BLaER1 (cell line): ENCODE data around the gene ZNF260.
A peak's percentile ranks its signal among the peaks of the same experiment; 100 is the strongest.

Experiments used
- H3K27ac ChIP-seq: shearing (Covaris generic); formaldehyde crosslinking; 2 replicates; pipeline ENCODE4 v1.8.1; 2022
- H3K27me3 ChIP-seq: shearing (Covaris generic); formaldehyde crosslinking; 2 replicates; pipeline ENCODE4 v1.8.1; 2022
- H3K36me3 ChIP-seq: shearing (Covaris generic); formaldehyde crosslinking; 2 replicates; pipeline ENCODE4 v1.8.1; 2022
- H3K4me1 ChIP-seq: shearing (Covaris generic); formaldehyde crosslinking; 2 replicates; pipeline ENCODE4 v1.8.1; 2022
- H3K4me2 ChIP-seq: shearing (Covaris generic); formaldehyde crosslinking; 2 replicates; pipeline ENCODE4 v1.8.1; 2022
- H3K4me3 ChIP-seq: shearing (Covaris generic); formaldehyde crosslinking; 2 replicates; pipeline ENCODE4 v1.8.1; 2022
- H3K9ac ChIP-seq: shearing (Covaris generic); formaldehyde crosslinking; 2 replicates; pipeline ENCODE4 v1.8.1; 2022
- H3K9me3 ChIP-seq: shearing (Covaris generic); formaldehyde crosslinking; 2 replicates; pipeline ENCODE4 v1.8.1; 2022
- H4K20me1 ChIP-seq: shearing (Covaris generic); formaldehyde crosslinking; 2 replicates; pipeline ENCODE4 v1.8.1; 2022
- Cebpa-rat ChIP-seq: shearing (Covaris generic); IDR thresholded peaks from 2 replicates; pipeline ENCODE4 v1.8.1; 2022

ZNF260 gene

GRCh38 chr19:36528194-36528920, at the start of gene ZNF260:
Gene ZNF260 (minus strand): TSS chr19:36528271. CDS start chr19:36515238, 13,033 bp downstream.
- Histone ChIP-seq H3K4me3 (peak within 1 kb of the TSS; percentile 74), H3K4me2 (peak within 1 kb of the TSS; percentile 93), H3K4me1 (peaks cover 22% of the 10 kb centered on the region), H3K9me3 (peaks cover 69% of the 10 kb centered on the region), H4K20me1 (no peaks in the 10 kb centered on the region), H3K27me3 (no peaks in the 10 kb centered on the region), H3K27ac (peak within 1 kb of the TSS; percentile 93), H3K9ac (peak within 1 kb of the TSS; percentile 89), H3K36me3 (peaks cover 62% of the 10 kb centered on the region)
- no peak for TF ChIP-seq Cebpa-rat

DNA sequence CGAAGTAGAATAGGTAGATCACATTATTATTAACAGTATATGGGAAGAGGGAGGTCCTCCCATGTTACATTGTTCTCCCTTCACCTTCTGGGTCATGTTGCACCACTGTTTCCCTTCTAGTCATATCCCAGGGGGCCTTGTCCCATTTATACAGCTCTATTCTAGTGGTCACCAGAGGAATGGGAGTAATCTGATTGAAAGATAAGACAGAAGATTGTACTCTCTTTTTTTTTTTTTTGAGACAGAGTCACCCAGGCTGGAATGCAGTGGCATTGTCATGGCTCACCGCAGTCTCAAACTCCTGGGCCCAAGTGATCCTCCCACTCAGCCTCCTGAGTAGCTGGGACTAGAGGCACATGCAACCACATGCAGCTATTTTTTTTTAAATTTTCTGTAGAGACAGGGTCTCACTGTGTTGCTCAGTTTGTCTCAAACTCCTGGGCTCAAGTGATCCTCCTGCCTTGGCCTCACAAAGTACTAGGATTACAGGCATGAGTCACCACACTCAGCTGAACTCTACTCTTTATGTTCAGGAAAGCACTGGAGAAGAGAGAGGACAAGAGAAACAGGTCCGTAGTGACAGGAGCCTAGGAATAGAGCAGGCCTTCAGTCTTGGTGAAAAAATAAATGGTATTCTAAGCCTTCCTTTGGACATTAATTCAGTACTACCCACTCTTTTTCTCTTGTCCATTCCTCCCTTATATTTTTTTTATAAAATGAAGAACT, 49.4 kb upstream of the ZNF260 start:
- Histone ChIP-seq H3K27ac (no peak overlapping the region), H3K4me1 (peaks cover 14% of the 10 kb centered on the region), H3K36me3 (peaks cover 73% of the 10 kb centered on the region), H3K9me3 (peaks cover 68% of the 10 kb centered on the region), H3K4me3 (peak overlapping the region; percentile 5; the same call in 1 of the 2 replicates), H4K20me1 (no peaks in the 10 kb centered on the region), H3K4me2 (no peak overlapping the region), H3K9ac (no peak overlapping the region), H3K27me3 (no peaks in the 10 kb centered on the region)
- TF ChIP-seq Cebpa-rat, result no peak

- Histone ChIP-seq H3K36me3 (peaks cover 66% of the 10 kb centered on the region), H3K9me3 (peaks cover 60% of the 10 kb centered on the region), H3K27ac (no peak overlapping the region), H3K4me1 (peaks cover 22% of the 10 kb centered on the region), H3K4me2 (peak overlapping the region; percentile 91), H3K4me3 (no peak overlapping the region), H3K27me3 (no peaks in the 10 kb centered on the region), H3K9ac (no peak overlapping the region; the same call in 1 of the 2 replicates), H4K20me1 (no peaks in the 10 kb centered on the region)
- TF ChIP-seq Cebpa-rat, result no peak
Observed at GRCh38 chr19:36574741-36575140, 46.7 kb upstream of the ZNF260 start.

DNA sequence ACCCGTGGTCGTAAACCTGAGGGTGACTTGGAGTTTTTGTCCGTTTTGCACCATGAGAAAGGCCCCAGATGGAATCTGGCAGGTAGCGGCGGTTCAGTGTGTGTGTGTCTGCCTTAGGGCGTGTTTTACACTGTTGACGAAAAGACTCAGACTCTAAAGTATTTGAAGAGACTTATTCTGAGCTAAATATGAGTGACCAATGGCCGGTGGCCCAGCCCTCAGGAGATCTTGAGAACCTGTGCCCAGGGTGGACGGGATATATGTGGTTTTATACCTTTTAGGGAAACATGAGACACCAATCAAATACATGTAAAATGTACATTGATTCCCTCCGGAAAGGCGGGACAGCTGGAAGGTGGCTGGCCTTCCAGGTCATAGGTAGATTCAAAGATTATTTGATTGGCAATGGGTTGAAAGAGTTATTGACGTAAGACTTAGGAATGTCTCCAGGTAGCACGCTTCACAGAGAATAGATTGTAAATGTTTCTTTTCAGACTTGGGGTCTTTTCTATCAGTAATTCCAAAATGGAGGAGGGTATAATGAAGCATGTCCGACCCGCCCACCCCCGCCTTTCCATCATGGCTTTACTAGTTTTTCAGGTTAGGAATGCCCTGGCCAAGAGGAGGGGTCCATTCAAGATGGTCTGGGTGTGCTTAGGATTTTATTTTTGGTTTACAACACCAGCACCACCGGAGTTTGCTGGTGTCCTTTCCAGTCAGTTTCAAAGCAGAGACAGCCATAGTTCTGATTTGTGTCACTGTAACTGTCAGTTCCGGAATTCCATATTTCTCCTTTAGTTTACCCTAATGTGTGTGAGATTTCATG, 46.0 kb upstream of the ZNF260 start:
- no peaks in the 10 kb centered on the region for H4K20me1 ChIP-seq
- H3K4me3 ChIP-seq, result peak overlapping the region; percentile 85
- H3K36me3 ChIP-seq, result peaks cover 66% of the 10 kb centered on the region
- peak overlapping the region; percentile 86 for H3K27ac ChIP-seq
- H3K9me3 ChIP-seq, result peaks cover 60% of the 10 kb centered on the region
- H3K9ac ChIP-seq, result peak overlapping the region; percentile 87
- no peaks in the 10 kb centered on the region for H3K27me3 ChIP-seq
- peak overlapping the region; percentile 91 for H3K4me2 ChIP-seq
- TF ChIP-seq Cebpa-rat, result no peak
- H3K4me1 ChIP-seq, result peaks cover 22% of the 10 kb centered on the region

- peak within 1 kb of the TSS; percentile 91 for H3K4me2 ChIP-seq
- peak within 1 kb of the TSS; percentile 87 for H3K9ac ChIP-seq
- H3K27ac ChIP-seq, result peak within 1 kb of the TSS; percentile 86
- peaks cover 22% of the 10 kb centered on the region for H3K4me1 ChIP-seq
- H4K20me1 ChIP-seq, result no peaks in the 10 kb centered on the region
- no peak for TF ChIP-seq Cebpa-rat
- peak within 1 kb of the TSS; percentile 85 for H3K4me3 ChIP-seq
- peaks cover 60% of the 10 kb centered on the region for H3K9me3 ChIP-seq
- H3K27me3 ChIP-seq, result no peaks in the 10 kb centered on the region
- peaks cover 66% of the 10 kb centered on the region for H3K36me3 ChIP-seq
Observed at GRCh38 chr19:36573020-36573894, 45.2 kb upstream of the ZNF260 start, which contains the start of gene ZNF529. Gene ZNF529 (minus strand): TSS chr19:36573292. CDS start chr19:36572346, 946 bp downstream.

- peak overlapping the region; percentile 91 for H3K4me2 ChIP-seq
- H3K4me3 ChIP-seq, result peak overlapping the region; percentile 85
- H3K4me1 ChIP-seq, result peaks cover 22% of the 10 kb centered on the region
- H4K20me1 ChIP-seq, result no peaks in the 10 kb centered on the region
- peak overlapping the region; percentile 87 for H3K9ac ChIP-seq
- TF ChIP-seq Cebpa-rat, result no peak
- H3K9me3 ChIP-seq, result peaks cover 60% of the 10 kb centered on the region
- peaks cover 66% of the 10 kb centered on the region for H3K36me3 ChIP-seq
- H3K27ac ChIP-seq, result peak overlapping the region; percentile 86
- H3K27me3 ChIP-seq, result no peaks in the 10 kb centered on the region
Observed at GRCh38 chr19:36572593-36573019, 44.5 kb upstream of the ZNF260 start.

DNA sequence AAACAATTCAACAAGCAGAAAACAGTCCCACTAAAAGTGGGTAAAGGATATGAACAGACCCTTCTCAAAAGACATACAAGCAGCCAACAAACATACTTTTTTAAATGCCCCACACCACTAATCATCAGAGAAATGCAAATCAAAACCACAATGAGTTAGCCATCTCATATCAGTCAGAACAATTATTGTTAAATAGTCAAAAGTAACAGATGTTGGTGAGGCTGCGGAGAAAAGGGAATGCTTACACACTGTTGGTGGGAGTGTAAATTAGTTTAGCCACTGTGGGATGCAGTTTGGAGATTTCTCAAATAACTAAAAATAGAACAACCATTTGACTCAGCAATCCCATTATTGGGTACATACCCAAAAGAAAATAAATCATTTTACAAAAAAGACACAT, 36.3 kb upstream of the ZNF260 start:
- H3K4me1 ChIP-seq, result no peaks in the 10 kb centered on the region
- H3K9me3 ChIP-seq, result peaks cover 100% of the 10 kb centered on the region
- H3K36me3 ChIP-seq, result peaks cover 99% of the 10 kb centered on the region
- no peak overlapping the region for H3K27ac ChIP-seq
- no peak overlapping the region for H3K4me3 ChIP-seq
- H3K4me2 ChIP-seq, result no peak overlapping the region
- H3K9ac ChIP-seq, result no peak overlapping the region
- no peaks in the 10 kb centered on the region for H3K27me3 ChIP-seq
- TF ChIP-seq Cebpa-rat, result no peak
- no peaks in the 10 kb centered on the region for H4K20me1 ChIP-seq

DNA sequence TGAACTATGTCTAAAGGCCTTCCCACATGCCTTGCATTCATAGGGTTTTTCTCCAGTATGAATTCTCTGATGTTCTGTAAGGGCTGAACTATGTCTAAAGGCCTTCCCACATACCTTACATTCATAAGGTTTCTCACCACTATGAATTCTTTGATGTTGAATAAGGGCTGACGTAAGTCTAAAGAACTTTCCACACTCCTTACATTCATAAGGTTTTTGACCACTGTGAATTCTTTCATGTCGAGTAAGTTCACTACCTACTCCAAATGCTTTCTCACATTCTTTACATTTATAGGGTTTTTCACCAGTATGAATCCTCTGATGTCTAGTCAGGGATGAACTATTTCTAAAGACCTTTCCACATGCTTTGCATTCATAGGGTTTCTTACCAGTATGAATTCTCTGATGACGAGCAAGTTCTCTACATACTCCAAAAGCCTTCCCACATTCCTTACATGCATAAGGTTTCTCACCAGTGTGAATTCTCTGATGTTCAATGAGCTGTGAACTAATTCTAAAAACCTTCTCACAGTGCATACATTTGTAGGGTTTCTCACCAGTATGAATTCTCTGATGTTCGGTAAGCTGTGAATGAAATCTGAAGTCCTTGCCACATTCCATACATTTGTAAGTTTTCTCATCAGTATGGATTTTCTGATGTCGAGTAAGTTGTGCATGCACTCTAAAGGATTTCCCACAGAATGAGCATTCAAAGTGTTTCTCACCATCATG, 19.1 kb upstream of the ZNF260 start:
- no peak for TF ChIP-seq Cebpa-rat
- H3K36me3 ChIP-seq, result peaks cover 98% of the 10 kb centered on the region

More for the DNA sequence above, 19.1 kb upstream of the ZNF260 start:
- Histone ChIP-seq H3K9ac (no peak overlapping the region), H4K20me1 (no peaks in the 10 kb centered on the region), H3K27me3 (no peaks in the 10 kb centered on the region), H3K27ac (no peak overlapping the region), H3K4me1 (no peaks in the 10 kb centered on the region), H3K9me3 (peaks cover 100% of the 10 kb centered on the region), H3K4me3 (no peak overlapping the region; the same call in 1 of the 2 replicates), H3K4me2 (no peak overlapping the region)
